Mesendoderm (in vitro differentiated cells): ENCODE results near the gene LOC128125822.

ENCODE experiments used
- DNase-seq: peaks from one replicate; pipeline ENCODE4 v3.0.0; 2013
- H2AK5ac ChIP-seq: 2 replicates; pipeline ENCODE4 v1.6.1; 2013; ENCODE audit warnings: low read length, inconsistent platforms
- H2BK120ac ChIP-seq: 2 replicates; pipeline ENCODE4 v1.6.1; 2013; ENCODE audit warnings: low read depth, mild to moderate bottlenecking, low read length, moderate library complexity, mixed read lengths
- H2BK15ac ChIP-seq: replicated peaks from 2 replicates; pipeline ENCODE4 v1.6.1; 2013; ENCODE audit warnings: low read depth, mild to moderate bottlenecking, moderate library complexity
- H2BK5ac ChIP-seq: 2 replicates; pipeline ENCODE4 v1.6.1; 2013; ENCODE audit warnings: low read length, inconsistent platforms
- H3K18ac ChIP-seq: 2 replicates; pipeline ENCODE4 v1.6.1; 2013; ENCODE audit warnings: mild to moderate bottlenecking, low read length, mixed read lengths
- H3K23ac ChIP-seq: one replicate; pipeline ENCODE4 v1.6.1; 2013; ENCODE audit warnings: low read length
- H3K27ac ChIP-seq: 2 replicates; pipeline ENCODE4 v1.5.1; 2013; ENCODE audit warnings: low read depth, mild to moderate bottlenecking, inconsistent platforms, low read length, moderate library complexity
- H3K27me3 ChIP-seq: 2 replicates; pipeline ENCODE4 v1.6.1; 2013; ENCODE audit warnings: low read length, control low read depth, mild to moderate bottlenecking, inconsistent platforms; ENCODE audit not compliant: insufficient read depth, poor library complexity
- H3K36me3 ChIP-seq: 2 replicates; pipeline ENCODE4 v1.6.1; 2013; ENCODE audit warnings: low read length, inconsistent platforms; ENCODE audit not compliant: control insufficient read depth, insufficient read depth
- H3K4ac ChIP-seq: one replicate; pipeline ENCODE4 v1.6.1; 2013; ENCODE audit warnings: low read depth, mild to moderate bottlenecking, low read length, moderate library complexity
- H3K4me1 ChIP-seq: 2 replicates; pipeline ENCODE4 v1.6.1; 2013; ENCODE audit warnings: low read depth, low read length, inconsistent platforms; ENCODE audit not compliant: control insufficient read depth
- H3K4me2 ChIP-seq: 2 replicates; pipeline ENCODE4 v1.6.1; 2013; ENCODE audit warnings: low read length
- H3K4me3 ChIP-seq: 2 replicates; pipeline ENCODE4 v1.5.1; 2013; ENCODE audit warnings: mild to moderate bottlenecking, low read length
- H3K56ac ChIP-seq: one replicate; pipeline ENCODE4 v1.6.1; 2013; ENCODE audit warnings: low read length
- H3K79me1 ChIP-seq: 2 replicates; pipeline ENCODE4 v1.6.1; 2013; ENCODE audit warnings: low read length, inconsistent platforms
- H3K79me2 ChIP-seq: 2 replicates; pipeline ENCODE4 v1.6.1; 2013; ENCODE audit warnings: mild to moderate bottlenecking, low read length; ENCODE audit not compliant: control insufficient read depth, insufficient read depth
- H3K9ac ChIP-seq: 2 replicates; pipeline ENCODE4 v1.6.1; 2013; ENCODE audit warnings: low read length, inconsistent platforms
- H4K5ac ChIP-seq: one replicate; pipeline ENCODE4 v1.6.1; 2013; ENCODE audit warnings: low read length
- H4K8ac ChIP-seq: one replicate; pipeline ENCODE4 v1.6.1; 2013; ENCODE audit warnings: low read depth, mild to moderate bottlenecking, control low read depth, low read length, moderate library complexity
- WGBS: extraction: QIAGEN DNeasy Blood & Tissue Kit; methylation state at CpG from one replicate; pipeline ENCODE4 v1.1.7; 2013; ENCODE audit warnings: low lambda C conversion rate, missing lambda C conversion rate; ENCODE audit not compliant: insufficient coverage; ENCODE audit errors: extremely low coverage; 5-methylcytosine and 5-hydroxymethylcytosine counted together

Gene LOC128125822

DNA sequence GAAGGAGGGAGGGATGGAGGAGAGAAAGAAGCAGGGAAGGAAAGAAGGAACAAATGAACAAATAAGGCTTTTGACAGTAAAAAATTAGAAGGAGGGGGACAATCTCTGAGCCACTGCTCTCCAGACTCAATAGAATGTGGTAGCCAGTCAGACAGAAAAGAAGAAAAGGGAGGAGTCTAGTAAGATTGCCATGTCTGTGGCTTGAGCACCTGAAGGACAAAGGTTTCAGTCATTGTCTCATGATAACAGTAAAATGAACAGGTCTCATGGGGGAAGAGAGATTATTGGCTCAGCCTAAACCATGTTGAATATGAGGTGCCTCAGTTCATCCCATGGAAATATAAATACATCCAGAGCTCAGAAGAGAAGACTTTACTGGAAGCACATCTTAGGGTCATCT lies 14.0 kb upstream of the LOC128125822 start:
- no peak overlapping the region for H3K4ac ChIP-seq
- no peak overlapping the region for H3K18ac ChIP-seq
- no peak overlapping the region for H2BK15ac ChIP-seq
- no peak overlapping the region for H2AK5ac ChIP-seq
- no peaks in the 10 kb centered on the region for H3K36me3 ChIP-seq
- no peak overlapping the region for H3K9ac ChIP-seq
- H3K4me2 ChIP-seq = no peak overlapping the region
- H4K5ac ChIP-seq = no peak overlapping the region
- no peak overlapping the region for H3K56ac ChIP-seq
- H3K79me1 ChIP-seq = no peaks in the 10 kb centered on the region
- no peak overlapping the region for H4K8ac ChIP-seq
- H2BK120ac ChIP-seq = no peak overlapping the region
- H3K4me3 ChIP-seq = no peak overlapping the region
- H3K23ac ChIP-seq = no peak overlapping the region
- no peak for DNase-seq
- H3K27me3 ChIP-seq = no peaks in the 10 kb centered on the region
- H3K4me1 ChIP-seq = no peaks in the 10 kb centered on the region
- H2BK5ac ChIP-seq = no peak overlapping the region
- H3K79me2 ChIP-seq = no peaks in the 10 kb centered on the region
- H3K27ac ChIP-seq = no peak overlapping the region

DNA sequence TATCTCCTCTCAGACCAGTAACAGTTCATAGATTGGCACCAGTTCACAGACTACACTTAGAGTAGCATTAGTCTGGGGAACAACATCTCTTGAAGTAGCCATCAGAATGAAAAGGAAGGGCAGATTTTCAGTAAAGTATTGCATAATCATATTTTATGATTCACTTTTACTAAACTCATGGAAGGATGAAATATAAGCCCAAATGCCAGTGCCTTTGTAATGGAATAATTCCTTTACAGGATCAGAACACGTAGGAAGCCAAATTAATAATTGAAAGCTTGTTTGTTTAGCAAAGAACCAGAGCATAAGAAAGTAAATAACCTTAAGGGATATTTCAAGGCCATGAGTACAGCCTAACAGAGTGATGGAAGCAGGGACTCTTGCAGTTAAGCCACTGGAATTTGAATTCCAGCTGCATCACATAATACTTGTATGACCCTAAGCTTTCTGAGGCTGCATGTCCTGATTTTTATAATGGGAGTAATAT lies 11.4 kb upstream of the LOC128125822 start:
- no peaks in the 10 kb centered on the region for H3K79me2 ChIP-seq
- no peaks in the 10 kb centered on the region for H3K36me3 ChIP-seq
- no peak overlapping the region for H3K4me3 ChIP-seq
- no peak overlapping the region for H2BK5ac ChIP-seq
- H3K79me1 ChIP-seq = no peaks in the 10 kb centered on the region
- no CpG with 5 or more reads among the region's 1 CpG for WGBS
- H4K8ac ChIP-seq = no peak overlapping the region
- no peak overlapping the region for H3K56ac ChIP-seq
- H2AK5ac ChIP-seq = no peak overlapping the region
- H3K27ac ChIP-seq = no peak overlapping the region
- H3K4me1 ChIP-seq = no peaks in the 10 kb centered on the region
- no peak overlapping the region for H3K18ac ChIP-seq
- no peak overlapping the region for H3K4ac ChIP-seq
- H2BK15ac ChIP-seq = no peak overlapping the region
- no peak overlapping the region for H2BK120ac ChIP-seq
- no peaks in the 10 kb centered on the region for H3K27me3 ChIP-seq
- no peak overlapping the region for H3K23ac ChIP-seq
- H3K4me2 ChIP-seq = no peak overlapping the region
- no peak for DNase-seq
- H3K9ac ChIP-seq = no peak overlapping the region
- H4K5ac ChIP-seq = no peak overlapping the region

DNA sequence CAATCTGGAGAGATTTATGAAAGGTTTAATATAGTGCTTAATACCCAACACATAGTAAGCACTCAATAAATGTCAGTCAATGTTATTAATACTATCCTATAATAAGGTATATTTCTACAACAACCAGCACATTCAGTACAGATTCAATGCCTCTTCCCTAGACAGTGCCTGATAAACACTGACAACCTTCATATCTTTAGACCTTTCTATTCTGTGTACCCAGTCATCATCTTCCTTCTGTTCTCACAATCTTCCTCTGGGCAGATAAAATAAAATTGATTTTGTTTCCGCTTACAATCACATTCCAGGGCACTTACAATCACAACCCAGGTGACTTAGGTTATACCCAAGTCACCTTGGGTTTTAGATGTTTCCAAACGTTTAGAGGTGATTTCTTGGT lies 11.0 kb upstream of the LOC128125822 start:
- H3K4me2 ChIP-seq = no peak overlapping the region
- H4K8ac ChIP-seq = no peak overlapping the region
- no peak overlapping the region for H2BK120ac ChIP-seq
- H3K27ac ChIP-seq = no peak overlapping the region
- no peak overlapping the region for H4K5ac ChIP-seq
- no CpG with 5 or more reads among the region's 2 CpGs for WGBS
- no peak overlapping the region for H3K9ac ChIP-seq
- no peak overlapping the region for H3K18ac ChIP-seq
- no peak overlapping the region for H3K4me3 ChIP-seq
- no peak overlapping the region for H2BK5ac ChIP-seq
- no peak overlapping the region for H2BK15ac ChIP-seq
- no peak overlapping the region for H3K56ac ChIP-seq
- no peaks in the 10 kb centered on the region for H3K36me3 ChIP-seq
- no peaks in the 10 kb centered on the region for H3K79me1 ChIP-seq
- no peaks in the 10 kb centered on the region for H3K4me1 ChIP-seq
- no peak for DNase-seq
- no peaks in the 10 kb centered on the region for H3K27me3 ChIP-seq
- no peak overlapping the region for H2AK5ac ChIP-seq
- H3K23ac ChIP-seq = no peak overlapping the region
- no peak overlapping the region for H3K4ac ChIP-seq
- H3K79me2 ChIP-seq = no peaks in the 10 kb centered on the region

DNA sequence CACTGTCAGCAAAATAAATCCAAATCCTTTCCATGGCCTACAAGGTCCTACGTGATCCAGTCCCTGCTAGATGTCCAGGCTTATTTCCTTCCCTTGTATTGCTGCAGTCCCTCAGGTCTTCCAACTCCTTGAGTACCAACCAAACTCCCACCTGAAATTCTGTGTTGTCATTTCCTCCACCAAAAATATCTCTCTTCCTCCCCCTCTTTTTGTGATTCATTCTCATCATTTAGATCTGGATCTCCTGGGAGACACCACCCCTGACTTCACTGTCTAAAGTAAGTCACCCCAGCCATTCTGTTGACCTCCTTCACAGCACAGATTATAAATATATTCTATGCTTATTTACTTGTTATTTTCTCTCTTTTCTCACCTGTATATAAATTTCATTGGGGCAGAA lies 9.0 kb upstream of the LOC128125822 start:
- no peak overlapping the region for H3K56ac ChIP-seq
- no peaks in the 10 kb centered on the region for H3K4me1 ChIP-seq
- H3K23ac ChIP-seq = no peak overlapping the region
- H3K4ac ChIP-seq = no peak overlapping the region
- no peak overlapping the region for H2AK5ac ChIP-seq
- no peak overlapping the region for H4K5ac ChIP-seq
- no peak overlapping the region for H3K4me2 ChIP-seq
- no peak overlapping the region for H3K18ac ChIP-seq
- no peaks in the 10 kb centered on the region for H3K36me3 ChIP-seq
- no peak overlapping the region for H3K4me3 ChIP-seq
- H3K79me1 ChIP-seq = no peaks in the 10 kb centered on the region
- no peak overlapping the region for H4K8ac ChIP-seq
- H3K79me2 ChIP-seq = no peaks in the 10 kb centered on the region
- H3K9ac ChIP-seq = no peak overlapping the region
- H2BK120ac ChIP-seq = no peak overlapping the region
- WGBS = no CpG with 5 or more reads among the region's 1 CpG
- no peak overlapping the region for H2BK5ac ChIP-seq
- no peak for DNase-seq
- H3K27me3 ChIP-seq = no peaks in the 10 kb centered on the region
- no peak overlapping the region for H3K27ac ChIP-seq
- H2BK15ac ChIP-seq = no peak overlapping the region

DNA sequence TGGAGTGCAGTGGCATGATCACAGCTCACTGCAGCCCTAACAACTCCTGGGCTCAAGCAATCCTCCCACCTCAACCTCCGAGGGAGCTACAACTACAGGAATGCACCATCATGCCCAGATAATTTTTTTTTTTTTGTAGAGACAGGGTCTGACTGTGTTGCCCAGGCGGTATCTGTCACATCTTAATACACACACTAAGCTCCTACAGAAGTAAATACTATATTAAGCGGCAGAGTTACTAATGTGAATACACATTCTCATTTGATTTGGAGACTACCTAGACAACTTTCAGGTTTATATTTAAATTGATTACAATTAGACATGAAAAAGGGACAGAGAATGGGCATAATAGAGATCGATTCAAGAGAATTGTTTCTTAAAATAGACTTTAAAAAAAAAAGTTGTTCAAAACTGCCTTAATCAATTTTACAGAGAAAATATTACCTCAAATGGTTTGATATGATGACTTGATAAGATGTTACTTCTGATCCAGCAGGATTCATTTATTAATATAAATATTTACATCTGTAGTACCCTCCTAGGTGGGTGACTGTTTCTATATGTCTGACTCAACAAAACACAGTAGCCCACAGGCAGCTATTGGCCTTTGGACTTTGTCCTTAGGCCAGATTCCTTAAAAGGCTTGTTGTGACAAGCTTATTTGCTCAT lies 7.1 kb upstream of the LOC128125822 start:
- H3K56ac ChIP-seq = no peak overlapping the region
- H4K8ac ChIP-seq = no peak overlapping the region
- no peaks in the 10 kb centered on the region for H3K4me1 ChIP-seq
- H3K27me3 ChIP-seq = no peaks in the 10 kb centered on the region
- no CpG with 5 or more reads among the region's 4 CpGs for WGBS
- no peak overlapping the region for H2BK15ac ChIP-seq
- DNase-seq = no peak
- H3K4me2 ChIP-seq = no peak overlapping the region
- H2BK5ac ChIP-seq = no peak overlapping the region
- H3K79me1 ChIP-seq = no peaks in the 10 kb centered on the region
- H3K4me3 ChIP-seq = no peak overlapping the region
- H3K18ac ChIP-seq = no peak overlapping the region
- no peak overlapping the region for H2AK5ac ChIP-seq
- H3K27ac ChIP-seq = no peak overlapping the region
- H3K79me2 ChIP-seq = no peaks in the 10 kb centered on the region
- no peak overlapping the region for H3K23ac ChIP-seq
- no peak overlapping the region for H3K9ac ChIP-seq
- no peaks in the 10 kb centered on the region for H3K36me3 ChIP-seq
- no peak overlapping the region for H4K5ac ChIP-seq
- no peak overlapping the region for H3K4ac ChIP-seq
- no peak overlapping the region for H2BK120ac ChIP-seq
